Measurements from ENCODE around the gene PGAP1.
A peak's percentile ranks its signal among the peaks of the same experiment; 100 is the strongest.

The PGAP1 gene

DNA sequence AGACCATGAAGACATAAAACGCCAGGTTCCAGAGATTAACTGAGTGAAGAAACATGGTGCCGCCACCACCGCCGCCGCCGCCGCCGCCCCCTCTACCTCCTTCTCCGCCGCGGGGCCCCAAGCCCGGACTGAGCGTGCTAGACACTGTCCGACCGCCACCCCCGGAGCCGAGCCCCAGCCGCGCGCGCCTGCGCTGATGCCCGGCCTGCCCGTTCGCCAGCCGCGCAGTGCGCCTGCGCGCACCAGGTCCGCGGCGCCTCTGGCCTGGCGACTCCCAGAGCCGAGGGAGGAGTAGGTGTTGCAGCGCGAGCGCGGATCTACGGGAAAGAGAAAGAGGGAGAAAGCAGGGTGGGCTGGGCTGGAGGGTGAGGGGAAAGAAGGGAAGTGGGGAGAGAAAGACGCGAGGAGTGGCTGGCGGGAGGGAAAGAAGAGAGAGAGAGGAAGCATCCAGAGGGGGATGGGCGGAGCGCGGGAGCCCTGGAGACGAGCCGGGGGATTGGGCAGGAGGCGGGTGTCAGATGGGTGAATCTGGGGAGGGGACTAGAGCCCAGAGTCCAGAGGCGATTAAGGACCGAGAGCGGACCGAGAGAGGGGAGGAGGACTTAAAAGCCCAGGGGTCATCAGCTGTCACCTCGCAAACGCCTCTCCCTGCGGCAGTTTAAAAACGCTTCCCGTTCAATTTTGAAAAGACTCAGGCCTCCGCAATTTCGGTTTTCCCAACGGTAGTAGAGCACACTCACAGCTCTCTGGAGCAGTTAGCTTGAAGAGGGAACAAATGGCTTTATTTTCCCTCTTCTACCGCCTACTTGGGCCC lies at the start of gene PGAP1:
Gene PGAP1, minus strand, starts transcription at position 146 of the 814 bp plus-strand sequence. Its CDS starts 91 bp downstream, at position 55.
- peak; percentile 76 for DNase-seq

DNA sequence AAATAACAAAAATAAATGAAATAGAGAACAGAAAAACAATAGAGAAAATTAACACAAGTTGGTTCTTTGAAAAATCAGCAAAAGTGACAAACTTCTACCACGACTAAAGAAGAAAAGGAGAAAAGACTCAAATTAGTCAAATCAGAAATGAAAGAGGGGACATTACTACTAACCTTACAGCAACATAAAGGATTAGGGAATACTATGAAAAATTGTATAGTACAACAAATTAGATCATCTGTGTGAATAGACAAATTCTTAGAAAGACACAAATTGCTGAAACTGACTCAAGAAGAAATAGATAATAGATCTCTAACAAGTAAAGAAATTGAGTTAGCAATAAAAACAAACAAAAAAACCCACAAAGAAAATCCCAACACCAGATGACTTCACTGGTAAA lies 48.5 kb upstream of the PGAP1 start:
- DNase-seq, result no peak

DNA sequence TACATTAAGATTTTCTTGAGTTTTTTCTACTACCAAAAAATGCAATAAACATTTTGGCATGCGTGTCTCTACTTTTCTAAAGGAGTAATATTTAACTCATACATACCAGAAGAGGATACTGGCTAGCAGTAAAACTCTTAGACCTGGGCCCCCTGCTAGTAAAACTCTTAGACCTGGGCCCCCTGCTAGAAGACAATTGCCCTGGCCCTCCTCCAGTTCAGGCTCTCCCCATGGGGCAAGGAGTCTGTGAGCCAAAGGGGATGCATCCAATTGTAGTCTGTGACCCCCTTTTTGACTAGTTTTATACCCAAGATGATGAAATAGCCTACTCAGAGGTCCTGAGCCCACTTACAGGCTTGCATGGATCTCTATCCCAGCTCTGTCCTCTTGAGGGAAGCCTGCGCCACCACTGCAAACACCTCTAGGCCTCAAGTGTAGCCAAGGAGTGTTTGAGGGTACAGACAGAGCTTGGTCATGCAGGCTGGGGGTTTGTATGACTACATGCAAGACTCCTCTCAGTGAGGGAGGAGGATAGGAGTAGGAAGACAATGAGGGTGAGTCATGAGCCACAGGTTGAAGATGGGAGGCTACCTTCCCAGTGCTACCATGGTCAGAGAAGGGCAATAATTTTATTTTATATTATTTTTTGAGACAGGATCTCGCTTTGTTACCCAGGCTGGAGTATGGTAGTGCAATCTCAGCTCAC lies 45.2 kb upstream of the PGAP1 start:
- no peak for DNase-seq

- no peak for DNase-seq
Measured at GRCh38 chr2:196970099-196970498, 43.6 kb upstream of the PGAP1 start.

GRCh38 chr2:196968516-196968915 lies 42.0 kb upstream of the PGAP1 start:
- no peak for DNase-seq

GRCh38 chr2:196967775-196968174 lies 41.3 kb upstream of the PGAP1 start:
- DNase-seq, result no peak

DNA sequence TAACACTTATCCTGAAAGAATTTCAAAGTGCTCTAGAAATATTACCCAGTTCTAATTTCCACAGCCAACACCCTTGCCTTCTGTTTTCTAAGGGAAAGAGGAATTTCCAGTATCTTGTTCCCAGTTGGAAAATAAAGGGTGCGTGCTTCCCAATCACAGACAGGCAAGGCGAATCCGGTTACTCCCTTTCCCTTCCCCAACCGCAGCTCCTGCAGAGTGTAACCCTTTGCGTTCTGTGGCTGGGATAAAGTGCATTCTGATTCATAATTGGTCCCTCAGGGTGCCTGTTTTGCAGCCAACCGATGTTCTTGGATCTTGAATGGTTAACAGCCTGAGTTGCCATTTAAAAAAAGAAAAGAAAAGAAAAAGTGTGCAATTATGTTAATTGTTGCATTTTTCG lies 40.6 kb upstream of the PGAP1 start:
- no peak for DNase-seq

GRCh38 chr2:196966061-196966460 lies 39.6 kb upstream of the PGAP1 start:
- no peak for DNase-seq

- no peak for DNase-seq
Measured at GRCh38 chr2:196965651-196966050, 39.1 kb upstream of the PGAP1 start.

DNA sequence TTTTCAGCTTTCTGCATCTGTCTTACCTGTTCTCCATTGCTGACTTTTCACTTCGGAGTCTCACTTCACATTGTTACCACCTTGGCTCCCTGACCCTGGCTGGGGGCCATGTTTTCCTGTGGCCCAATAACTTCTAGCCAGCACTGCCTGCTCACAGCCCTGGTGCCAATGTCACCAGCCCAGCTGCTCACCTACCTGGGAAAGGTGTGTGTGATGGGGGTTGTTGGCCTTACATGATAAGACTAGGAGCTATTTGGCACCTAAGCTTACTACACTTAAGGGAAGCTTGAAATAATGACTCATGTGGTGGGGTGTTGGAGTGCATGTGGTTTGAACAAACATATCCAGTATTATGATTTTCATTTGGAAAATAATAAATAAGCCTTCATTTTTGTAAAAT lies 37.5 kb upstream of the PGAP1 start:
- no peak for DNase-seq

DNA sequence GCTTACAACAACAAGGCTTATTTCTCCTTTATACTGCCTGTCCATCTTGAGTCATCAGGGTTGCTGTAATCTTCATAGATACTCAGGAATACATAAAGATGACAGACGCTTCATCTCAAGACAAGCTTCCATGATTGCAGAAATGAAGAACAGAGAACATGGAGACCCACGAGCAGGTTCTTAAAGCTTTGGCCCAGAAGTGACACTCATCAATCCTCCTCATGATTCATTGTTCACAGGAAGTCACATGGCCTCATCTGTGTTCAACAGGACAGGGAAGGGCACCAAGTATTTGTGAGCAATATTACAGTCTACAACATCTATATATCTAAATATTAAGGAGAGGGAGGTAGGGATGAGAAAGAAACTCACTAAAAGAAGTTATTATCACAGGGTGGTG lies 36.5 kb upstream of the PGAP1 start:
- no peak for DNase-seq

GRCh38 chr2:196962325-196962724 lies 35.8 kb upstream of the PGAP1 start:
- no peak for DNase-seq

GRCh38 chr2:196961889-196962288 lies 35.4 kb upstream of the PGAP1 start:
- DNase-seq, result no peak

DNA sequence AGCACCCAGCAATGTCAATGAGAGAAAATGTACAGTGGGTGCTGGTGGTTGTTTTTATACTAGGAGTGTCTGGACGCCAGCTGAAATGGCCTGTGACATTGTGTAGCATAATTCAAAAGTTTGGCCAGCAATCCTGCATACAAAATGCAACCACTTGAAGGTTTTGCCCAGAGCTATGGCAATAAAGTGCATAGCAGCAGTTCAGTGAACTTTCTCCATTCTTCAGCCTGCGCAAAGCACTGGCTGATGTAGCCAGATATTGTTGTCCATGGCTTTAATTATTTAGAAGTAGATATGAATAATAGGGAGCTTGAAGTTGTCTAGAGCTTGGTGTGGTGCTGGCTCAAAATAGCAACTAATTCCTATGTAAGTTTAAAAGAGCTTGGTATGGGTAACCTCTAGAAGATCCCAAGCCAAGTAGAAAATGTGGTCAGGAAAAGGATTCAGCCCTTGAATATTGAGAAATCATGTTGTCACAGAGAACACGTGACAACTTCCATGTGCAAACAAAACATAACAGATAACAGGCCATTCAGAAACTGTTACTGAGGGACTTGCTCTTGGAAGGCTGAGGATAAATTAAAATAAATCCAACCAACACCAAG lies 33.3 kb upstream of the PGAP1 start:
- no peak for DNase-seq

DNA sequence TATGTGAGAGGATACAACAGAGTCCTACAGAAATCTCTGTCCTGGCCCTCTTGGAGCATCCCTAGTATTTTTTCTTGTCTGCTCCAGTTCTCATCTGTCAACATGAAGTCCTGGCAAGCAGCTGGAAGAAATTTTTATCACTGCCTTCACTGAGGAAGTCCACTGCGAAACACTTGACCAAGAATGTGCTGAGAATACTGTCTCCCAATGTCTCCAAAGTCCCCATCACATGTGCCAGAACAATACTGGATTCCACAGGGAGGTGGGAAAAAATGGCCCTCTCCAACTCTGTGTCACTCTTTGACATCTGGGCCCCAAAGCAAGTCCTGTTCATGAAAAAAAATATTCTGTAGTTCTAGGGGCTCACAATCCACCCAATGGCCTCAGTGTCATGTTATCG lies 32.8 kb upstream of the PGAP1 start:
- DNase-seq, result no peak

- no peak for DNase-seq
Measured at GRCh38 chr2:196957881-196958525, 31.5 kb upstream of the PGAP1 start.

- DNase-seq, result no peak
Measured at GRCh38 chr2:196957442-196957841, 30.9 kb upstream of the PGAP1 start.

DNA sequence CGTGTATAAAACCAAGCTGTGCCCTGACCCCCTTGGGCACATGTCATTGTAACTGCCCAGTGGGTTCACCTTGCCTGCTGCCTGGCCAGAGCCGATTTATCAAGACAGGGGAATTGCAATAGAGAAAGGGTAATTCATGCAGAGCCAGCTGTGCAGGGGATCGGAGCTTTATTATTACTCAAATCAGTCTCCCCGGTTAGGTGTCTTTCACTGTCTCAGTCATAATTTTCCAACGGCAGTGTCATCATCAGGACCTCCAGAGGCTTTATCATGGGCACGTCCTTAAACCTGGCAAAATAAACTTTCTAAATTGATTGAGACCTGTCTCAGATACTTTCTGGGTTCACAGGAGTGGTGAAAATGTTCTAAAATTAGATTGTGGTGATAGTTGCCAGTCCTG lies 29.6 kb upstream of the PGAP1 start:
- no peak for DNase-seq

DNA sequence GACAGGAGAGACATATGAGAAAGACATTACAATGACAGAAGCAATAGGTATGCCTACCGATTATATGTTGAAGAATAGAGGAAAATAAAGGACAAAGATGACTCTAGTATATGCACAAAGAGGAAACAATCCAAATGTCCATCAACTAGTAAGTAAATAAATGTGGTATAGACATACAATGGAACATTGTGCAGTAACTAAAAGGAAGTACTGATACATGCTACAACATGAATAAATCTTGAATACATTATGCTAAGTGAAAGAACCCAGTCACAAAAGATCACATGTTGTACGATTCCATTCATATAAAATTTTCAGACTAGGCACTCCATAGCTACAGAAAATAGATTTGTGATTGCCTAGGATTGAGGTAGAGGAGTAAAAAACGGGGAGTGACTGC lies 28.5 kb upstream of the PGAP1 start:
- DNase-seq, result no peak

DNA sequence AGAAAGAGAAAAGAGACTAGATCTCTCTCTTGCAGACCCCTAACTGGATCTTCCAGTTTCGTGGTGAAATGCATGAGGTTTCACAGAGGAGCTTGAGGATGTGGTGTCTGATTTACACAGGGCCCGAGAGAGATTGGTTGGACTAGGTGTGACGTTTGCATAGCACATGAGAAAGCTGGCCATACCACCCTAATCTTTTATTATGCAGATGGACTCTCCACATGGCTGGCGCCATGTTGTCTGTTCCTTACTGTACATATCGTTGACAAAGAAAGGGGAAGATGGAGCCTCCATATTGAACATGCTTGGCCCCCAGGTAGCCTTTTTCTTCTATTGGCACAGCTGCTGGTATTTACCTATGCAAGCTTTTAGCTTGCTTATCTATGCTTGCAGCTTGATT lies 27.5 kb upstream of the PGAP1 start:
- DNase-seq, result no peak

DNA sequence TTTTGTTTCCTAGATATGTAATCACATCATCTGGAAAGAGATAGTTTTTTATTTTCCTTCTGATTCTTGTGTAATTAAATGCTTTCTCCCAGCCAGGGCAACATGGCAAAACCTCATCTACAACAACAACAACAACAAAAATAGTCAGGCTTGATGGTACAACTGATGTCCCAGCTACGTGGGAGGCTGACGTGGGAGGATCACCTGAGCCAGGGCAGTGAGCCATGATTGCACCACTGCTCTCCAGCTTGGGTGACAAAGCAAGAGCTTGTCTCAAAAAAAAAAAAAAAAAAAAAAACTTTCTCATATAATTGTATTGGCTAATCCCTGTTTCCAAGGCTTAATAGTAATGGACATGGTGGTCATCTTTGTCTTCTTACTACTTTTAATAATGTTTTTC lies 26.4 kb upstream of the PGAP1 start:
- no peak for DNase-seq

- DNase-seq, result no peak
Measured at GRCh38 chr2:196951973-196952372, 25.5 kb upstream of the PGAP1 start.

DNA sequence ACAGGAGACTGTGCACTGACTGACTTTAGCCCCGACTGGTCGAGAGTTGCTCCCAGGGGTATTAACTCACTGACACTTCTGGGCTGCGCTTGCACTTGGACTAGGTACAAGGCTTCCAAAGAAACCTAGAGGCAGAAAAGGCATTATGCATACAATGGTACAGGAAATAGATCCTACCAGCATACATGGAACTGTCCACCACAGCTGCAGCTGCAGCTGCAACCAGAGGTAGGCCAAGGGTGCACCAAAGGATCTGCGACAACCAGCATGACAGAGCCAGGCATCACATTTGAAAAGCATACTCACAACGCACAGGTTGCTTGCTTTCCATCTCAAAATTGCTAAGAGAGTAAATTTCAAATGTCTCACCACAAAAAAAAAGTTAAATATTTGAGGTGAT lies 22.6 kb upstream of the PGAP1 start:
- DNase-seq, result no peak

GRCh38 chr2:196944570-196944969 lies 18.1 kb upstream of the PGAP1 start:
- DNase-seq, result no peak

Data from NCI-H524 treated with DMSO at 0.1 percent for 48 hours (cell line).